GM18909 (cell line): ENCODE data around the gene TMPRSS6.
"Not testable (repeated sequence)": the region's sequence is repeated elsewhere in the genome, so short reads cannot be mapped to it uniquely, and the experiment has no call there.

Experiments used
- ATAC-seq: cut with Tn5 transposase; IDR thresholded peaks from one replicate; pipeline ENCODE4 v1.9.1; 2021; ENCODE audit warnings: mild to moderate bottlenecking; ENCODE audit not compliant: unreplicated experiment, poor library complexity

The TMPRSS6 gene

GRCh38 chr22:37090920-37091695, 18.4 kb downstream of the TMPRSS6 start:
- no peak for ATAC-seq

- no peak for ATAC-seq
These were observed 20.1 kb downstream of the TMPRSS6 start for GRCh38 chr22:37089434-37089833.

- ATAC-seq, result no peak
These were observed 20.6 kb downstream of the TMPRSS6 start for GRCh38 chr22:37088750-37089408.

DNA sequence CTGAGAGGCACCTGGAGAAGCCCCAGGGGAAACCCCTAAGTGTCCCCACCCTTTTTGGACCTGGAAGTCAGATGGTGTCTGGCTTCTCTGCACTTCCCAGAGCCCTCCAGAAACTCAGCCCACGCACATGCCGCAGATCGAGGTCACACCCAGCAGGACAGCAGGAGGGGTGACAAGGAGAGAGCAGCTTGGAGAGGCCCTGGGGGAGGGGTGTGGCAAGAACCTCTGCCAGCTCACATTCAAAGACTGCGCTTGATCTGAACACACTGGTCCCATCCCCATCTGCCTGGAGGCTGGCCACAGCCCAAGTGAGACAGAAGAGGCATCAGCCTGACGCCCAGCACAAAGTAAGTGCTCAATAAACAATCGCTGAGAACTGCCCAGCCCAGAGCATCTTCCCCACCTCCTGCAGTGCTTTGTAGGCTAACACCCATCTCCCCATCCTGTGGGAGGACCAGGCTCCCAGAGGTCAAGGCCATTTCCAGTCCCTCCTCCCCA, 21.4 kb downstream of the TMPRSS6 start:
- ATAC-seq, result no peak

DNA sequence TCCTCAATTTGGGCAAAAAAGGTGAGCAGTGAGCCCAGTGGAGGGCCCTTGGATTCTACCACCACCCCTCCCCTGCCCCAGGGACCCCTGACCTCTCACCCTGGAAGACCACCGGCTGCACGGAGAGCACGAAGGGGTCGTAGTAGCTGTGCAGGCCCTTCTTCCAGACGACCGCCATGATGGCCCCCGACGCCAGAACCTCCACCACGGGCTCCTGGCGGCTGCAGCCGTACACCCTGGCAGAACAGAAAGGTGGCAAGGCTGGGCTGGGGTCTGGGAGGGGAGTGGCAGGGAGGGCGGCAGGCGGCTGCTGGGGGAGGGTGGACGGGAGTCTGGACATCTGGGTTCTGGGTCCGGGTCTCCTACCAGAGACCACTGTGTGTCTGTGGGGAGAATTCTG, 23.3 kb downstream of the TMPRSS6 start:
- ATAC-seq, result no peak

GRCh38 chr22:37084385-37084784, 25.1 kb downstream of the TMPRSS6 start:
- ATAC-seq, result no peak

DNA sequence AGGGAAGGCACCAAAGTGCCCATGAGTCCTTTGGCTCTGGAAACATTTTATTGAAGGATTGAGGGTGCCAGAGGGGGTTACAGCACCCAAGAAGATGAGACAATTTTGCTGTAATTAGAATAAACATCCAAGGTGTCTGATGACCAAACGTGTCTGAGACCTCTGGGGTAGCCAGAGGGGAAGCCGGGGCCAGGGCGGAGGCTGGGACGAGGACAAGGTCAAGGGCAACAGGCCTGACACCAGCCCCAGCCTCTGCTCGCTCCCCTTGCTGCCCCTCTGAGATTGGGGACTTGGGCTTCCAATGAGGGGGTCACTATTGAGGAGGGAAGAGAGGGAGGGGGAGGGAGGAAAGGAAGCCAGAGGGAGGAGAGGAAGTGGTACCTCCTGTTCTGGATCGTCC, 25.6 kb downstream of the TMPRSS6 start:
- no peak for ATAC-seq

DNA sequence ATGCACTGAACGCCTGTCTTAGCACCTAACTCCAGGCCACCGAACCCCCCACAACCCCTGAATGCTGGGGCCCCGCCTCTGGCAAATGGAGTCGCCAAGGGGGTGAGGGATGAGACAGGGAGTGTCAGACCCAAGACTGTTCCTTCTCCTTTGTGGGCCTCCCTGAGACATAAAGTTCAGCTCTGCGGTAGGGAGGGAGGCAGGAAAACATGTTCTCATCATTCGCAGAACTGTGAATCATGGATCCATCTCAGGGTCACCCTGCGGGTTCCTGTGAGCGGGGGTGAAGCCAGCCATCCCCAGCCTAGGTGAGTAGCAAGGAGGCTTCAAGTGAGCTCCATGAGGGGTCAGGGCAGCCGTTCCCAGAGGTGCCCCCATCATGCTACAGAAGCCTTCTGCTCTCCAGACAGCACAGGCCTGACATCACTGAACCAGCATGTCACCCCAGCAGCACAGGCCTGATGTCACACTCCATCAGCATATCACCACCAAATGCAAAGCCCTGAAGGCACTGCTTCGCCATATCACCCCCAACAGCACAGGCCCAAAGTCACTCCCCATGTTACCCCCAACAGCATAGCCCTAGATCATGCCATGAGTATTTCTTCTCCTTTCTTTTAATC, 27.2 kb downstream of the TMPRSS6 start:
- ATAC-seq, result no peak

- ATAC-seq, result no peak
These were observed 28.7 kb downstream of the TMPRSS6 start for GRCh38 chr22:37080838-37081237.

- ATAC-seq, result no peak
These were observed 29.1 kb downstream of the TMPRSS6 start for GRCh38 chr22:37080438-37080837.

GRCh38 chr22:37079668-37080171, 29.8 kb downstream of the TMPRSS6 start:
- ATAC-seq, result no peak

DNA sequence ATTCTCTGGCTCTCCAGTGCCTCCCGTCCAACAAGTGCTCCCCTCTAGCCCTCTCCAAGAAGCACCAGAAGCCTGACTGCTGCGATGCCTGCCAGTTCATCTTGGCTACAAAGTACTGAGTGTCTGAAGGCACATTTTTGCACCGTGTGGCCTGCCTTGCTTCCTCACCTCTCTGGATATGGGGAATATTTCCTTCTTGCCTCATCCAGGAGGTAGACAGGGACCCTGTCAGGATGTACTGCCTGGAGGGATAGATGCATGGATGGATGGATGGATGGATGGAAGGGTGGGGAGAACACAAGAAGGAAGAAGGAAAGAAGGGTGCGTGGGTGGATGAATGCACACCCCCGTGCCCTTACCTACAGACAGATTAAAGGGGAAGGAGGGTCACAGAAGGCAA, 30.4 kb downstream of the TMPRSS6 start:
- no peak for ATAC-seq

DNA sequence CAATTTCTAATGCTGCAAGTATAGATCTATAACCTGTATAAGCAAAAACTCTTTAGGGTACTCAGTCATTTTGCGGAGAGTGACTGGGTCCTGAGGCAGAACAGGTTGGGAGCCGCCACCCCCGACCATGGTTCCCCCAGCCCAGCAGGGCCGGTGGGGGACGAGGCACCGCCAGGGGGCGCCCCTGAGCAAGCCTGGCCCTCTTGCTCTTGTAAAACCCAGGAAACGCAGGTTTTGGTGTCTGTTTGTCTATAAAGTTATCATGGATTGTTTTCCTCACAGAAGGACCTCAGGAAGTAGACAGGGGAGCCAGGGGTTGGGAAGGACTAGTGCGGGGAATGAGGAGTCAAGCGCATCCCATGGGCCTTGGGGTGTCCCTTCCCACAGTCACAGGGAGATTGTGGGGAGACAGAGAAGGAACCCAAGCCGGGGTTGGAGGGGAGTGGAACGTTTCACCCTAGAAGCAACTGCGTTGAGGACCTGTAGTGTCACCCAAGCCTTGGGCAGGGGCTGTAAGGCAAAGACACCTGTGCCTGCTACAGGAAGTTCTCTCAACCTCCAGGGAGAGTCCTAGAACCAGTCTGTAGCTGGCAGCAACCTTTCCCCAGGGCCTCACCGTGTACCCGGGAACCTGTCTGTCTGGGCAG, 31.6 kb downstream of the TMPRSS6 start:
- no peak for ATAC-seq

GRCh38 chr22:37075822-37076433, 33.6 kb downstream of the TMPRSS6 start:
- ATAC-seq, result no peak

DNA sequence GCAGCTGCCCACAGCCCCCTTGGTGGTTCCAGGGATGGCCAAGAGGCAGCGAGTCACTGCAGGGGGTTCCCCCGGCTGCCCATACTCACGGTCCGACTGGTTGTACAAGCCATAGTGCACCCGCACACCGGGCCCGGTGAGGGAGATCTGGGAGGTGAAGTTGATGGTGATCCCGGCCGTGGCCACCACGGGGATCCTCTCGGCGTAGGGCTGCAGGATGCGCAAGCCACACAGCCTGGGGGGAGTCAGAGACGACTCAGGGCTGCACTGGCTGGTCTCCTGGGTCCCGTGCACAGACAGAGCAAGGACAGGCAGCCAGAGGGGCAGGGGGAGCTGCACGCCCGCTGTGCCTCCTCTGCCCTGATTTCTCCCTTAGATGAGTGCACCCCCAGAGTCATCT, 34.5 kb downstream of the TMPRSS6 start:
- ATAC-seq, result no peak

DNA sequence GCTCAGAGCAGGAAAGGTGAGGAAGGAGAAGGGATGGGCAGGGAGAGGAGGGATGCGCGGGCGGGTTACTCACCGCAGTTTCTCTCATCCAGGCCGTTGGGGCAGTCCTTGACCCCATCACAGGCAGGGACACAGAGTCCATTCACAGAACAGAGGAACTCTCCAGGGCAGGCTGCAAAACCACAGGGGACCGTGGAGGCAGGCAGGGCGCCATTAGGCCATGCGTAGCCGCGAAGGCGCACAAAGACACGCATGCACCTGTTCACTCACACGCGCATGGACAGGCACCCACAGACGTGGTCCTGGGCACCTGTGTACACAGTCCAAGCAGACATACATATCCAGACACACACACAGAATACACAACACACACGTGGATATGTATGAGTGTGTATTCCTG, 35.0 kb downstream of the TMPRSS6 start:
- ATAC-seq, result no peak

GRCh38 chr22:37072673-37073072, 36.8 kb downstream of the TMPRSS6 start:
- no peak for ATAC-seq

DNA sequence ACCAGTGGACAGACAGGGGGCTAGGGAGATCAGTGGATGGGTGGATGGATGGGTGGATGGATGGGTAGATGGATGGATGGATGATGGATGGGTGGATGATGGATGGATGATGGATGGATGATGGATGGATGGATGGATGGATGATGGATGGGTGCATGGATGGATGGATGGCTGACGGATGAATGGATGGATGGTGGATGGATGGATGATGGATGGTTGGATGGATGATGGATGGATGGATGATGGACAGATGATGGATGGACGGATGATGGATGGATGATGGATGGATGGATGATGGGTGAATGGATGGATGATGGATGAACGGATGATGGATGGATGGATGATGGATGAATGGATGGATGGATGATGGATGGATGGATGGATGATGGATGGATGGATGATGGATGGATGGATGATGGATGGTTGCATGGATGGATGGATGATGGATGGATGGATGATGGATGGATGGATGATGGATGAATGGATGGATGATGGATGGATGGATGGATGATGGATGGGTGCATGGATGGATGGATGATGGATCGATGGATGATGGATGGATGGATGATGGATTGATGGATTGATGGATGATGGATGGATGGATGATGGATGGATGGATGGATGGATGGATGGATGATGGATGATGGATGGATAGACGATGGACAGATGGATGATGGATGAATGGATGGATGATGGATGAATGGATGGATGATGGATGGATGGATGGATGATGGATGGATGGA, 37.5 kb downstream of the TMPRSS6 start:
- ATAC-seq, result not testable (repeated sequence)

- no peak for ATAC-seq
These were observed 38.8 kb downstream of the TMPRSS6 start for GRCh38 chr22:37070744-37071143.

- no peak for ATAC-seq
These were observed 39.2 kb downstream of the TMPRSS6 start for GRCh38 chr22:37070334-37070733.
